Kidney epithelial cell (primary cell): ENCODE data around the gene SLC7A14. TPM values are rescaled to one million over a fixed set of nuclear protein-coding genes. Genes with fewer than 3 reads are reported as not detected.
A peak's percentile ranks its signal among the peaks of the same experiment; 100 is the strongest.

Experiments
- DNase-seq: peaks from one replicate; pipeline ENCODE4 v3.0.0-alpha.2; 2010; ENCODE audit warnings: low read depth
- H3K27me3 ChIP-seq: 2 replicates; pipeline ENCODE4 v1.6.0; 2011; ENCODE audit warnings: low read length; ENCODE audit not compliant: control insufficient read depth, insufficient read depth
- H3K36me3 ChIP-seq: 2 replicates; pipeline ENCODE4 v1.5.1; 2011; ENCODE audit warnings: low read length; ENCODE audit not compliant: control insufficient read depth, insufficient read depth
- H3K4me3 ChIP-seq: 2 replicates; pipeline ENCODE4 v1.5.1; 2011; ENCODE audit warnings: low read depth, mild to moderate bottlenecking, control low read depth, low read length
- CTCF ChIP-seq: IDR thresholded peaks from 2 replicates; pipeline ENCODE4 v1.5.1; 2011; ENCODE audit warnings: mild to moderate bottlenecking, moderate library complexity, low read length, control low read depth, inconsistent platforms; ENCODE audit not compliant: insufficient read depth, poor library complexity, severe bottlenecking
- total RNA-seq: library from RNA; depleted of rRNA; stranded (reverse); fragments of >200 nt; gene quantifications from 2 replicates; pipeline ENCODE4 v1.2.3, GENCODE V29; 2015

SLC7A14 gene
- total RNA-seq, 1 donor from 2014 or later: not detected

GRCh38 chr3:170413291-170413690 lies 172.6 kb downstream of the SLC7A14 start:
- TF ChIP-seq CTCF: no peak
- no peak for DNase-seq
- Histone ChIP-seq H3K36me3 (no peaks in the 10 kb centered on the region), H3K27me3 (no peaks in the 10 kb centered on the region), H3K4me3 (no peak overlapping the region)

DNA sequence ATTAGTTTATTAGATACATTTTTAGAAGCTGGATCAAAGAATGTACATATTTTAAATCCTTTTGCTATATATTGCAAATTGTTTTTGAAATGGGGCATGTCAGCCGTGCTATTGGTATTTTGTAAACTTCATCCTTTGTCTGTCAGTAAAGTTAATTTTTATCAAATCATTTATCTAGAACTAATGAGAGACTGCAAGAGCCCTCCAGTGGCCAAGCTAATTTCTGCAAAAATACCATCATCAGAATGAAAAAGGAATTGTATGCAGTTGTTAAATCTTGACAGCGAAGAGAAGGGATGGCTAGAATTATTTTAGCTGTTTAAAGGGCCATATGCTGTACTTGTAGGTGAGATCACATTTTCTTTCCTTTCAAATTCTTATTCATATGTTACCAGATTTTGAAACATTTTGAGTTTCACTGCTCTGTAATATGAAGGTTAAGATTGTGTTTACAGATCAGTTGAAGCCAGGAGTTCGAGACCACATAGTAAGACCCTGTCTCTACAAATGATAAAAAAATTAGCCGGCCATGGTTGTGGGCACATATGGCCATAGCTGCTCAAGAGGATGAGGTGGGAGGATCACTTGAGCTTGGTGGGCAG lies 175.3 kb downstream of the SLC7A14 start:
- Histone ChIP-seq H3K27me3 (no peaks in the 10 kb centered on the region), H3K36me3 (no peaks in the 10 kb centered on the region), H3K4me3 (no peak overlapping the region)
- no peak for DNase-seq
- TF ChIP-seq CTCF: peak; percentile 56

Other genes starting within 250 kb of the SLC7A14 start
- gene SKIL, start 228.4 kb downstream of the SLC7A14 start, total RNA-seq: 108 and 117 TPM in 2 replicates
- 2.5 and 2.7 TPM in 2 replicates for gene CLDN11, start 167.2 kb downstream of the SLC7A14 start, total RNA-seq